SK-N-MC (cell line): ENCODE data around the gene MTG1.

Source experiments
- EZH2 ChIP-seq: fragments of 200-600 bp; sonication (generic); IDR thresholded peaks from one replicate; pipeline ENCODE4 v1.6.1; 2017; ENCODE audit warnings: antibody characterized with exemption
- POLR2AphosphoS5 ChIP-seq: IDR thresholded peaks from 2 replicates; pipeline ENCODE4 v1.6.1; 2012; ENCODE audit warnings: mild to moderate bottlenecking, low read depth, low read length, borderline replicate concordance

DNA sequence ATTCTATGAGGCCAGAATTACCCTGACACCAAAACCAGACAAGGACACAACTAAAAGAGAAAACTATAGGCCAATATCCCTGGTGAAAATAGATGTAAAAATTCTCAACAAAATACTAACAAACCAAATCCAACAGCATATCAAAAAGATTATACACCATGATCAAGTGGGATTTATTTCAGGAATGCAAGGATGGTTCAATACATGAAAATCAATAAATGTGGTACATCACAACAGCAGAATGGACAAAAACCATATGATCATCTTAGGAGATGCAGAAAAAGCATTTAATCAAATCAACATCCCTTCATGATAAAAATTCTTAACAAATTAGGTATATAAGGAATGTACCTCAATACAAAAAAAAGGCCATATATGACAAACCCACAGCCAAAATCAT lies 54.2 kb downstream of the MTG1 start:
- TF ChIP-seq POLR2AphosphoS5 (no peak), EZH2 (no peak)
